ENCODE measurements around the gene C11orf97.
A peak's percentile ranks its signal among the peaks of the same experiment; 100 is the strongest.

Gene C11orf97

DNA sequence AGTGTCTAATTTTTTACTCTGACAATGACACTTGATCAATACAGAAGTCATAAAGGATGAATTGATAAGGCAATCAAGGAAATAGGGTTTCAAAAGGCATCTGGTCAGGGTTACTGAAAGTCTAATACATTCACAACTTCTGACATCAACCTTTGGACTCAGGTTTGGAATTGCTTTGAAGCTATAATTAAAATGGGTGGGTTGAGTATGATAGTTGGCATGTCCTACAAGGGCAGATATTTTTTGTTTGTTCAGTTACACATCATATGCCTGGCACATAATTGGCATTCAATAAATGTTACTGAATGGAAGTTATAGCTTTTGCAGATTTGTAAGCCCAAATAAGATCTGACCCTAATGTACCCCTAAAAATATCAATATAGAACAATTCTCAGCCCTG is 24.1 kb downstream of the C11orf97 start:
- DNase-seq (ENCODE audit: extremely low read depth, low read depth): no peak
- TF ChIP-seq, protein P1, sequence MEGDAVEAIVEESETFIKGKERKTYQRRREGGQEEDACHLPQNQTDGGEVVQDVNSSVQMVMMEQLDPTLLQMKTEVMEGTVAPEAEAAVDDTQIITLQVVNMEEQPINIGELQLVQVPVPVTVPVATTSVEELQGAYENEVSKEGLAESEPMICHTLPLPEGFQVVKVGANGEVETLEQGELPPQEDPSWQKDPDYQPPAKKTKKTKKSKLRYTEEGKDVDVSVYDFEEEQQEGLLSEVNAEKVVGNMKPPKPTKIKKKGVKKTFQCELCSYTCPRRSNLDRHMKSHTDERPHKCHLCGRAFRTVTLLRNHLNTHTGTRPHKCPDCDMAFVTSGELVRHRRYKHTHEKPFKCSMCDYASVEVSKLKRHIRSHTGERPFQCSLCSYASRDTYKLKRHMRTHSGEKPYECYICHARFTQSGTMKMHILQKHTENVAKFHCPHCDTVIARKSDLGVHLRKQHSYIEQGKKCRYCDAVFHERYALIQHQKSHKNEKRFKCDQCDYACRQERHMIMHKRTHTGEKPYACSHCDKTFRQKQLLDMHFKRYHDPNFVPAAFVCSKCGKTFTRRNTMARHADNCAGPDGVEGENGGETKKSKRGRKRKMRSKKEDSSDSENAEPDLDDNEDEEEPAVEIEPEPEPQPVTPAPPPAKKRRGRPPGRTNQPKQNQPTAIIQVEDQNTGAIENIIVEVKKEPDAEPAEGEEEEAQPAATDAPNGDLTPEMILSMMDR (IDR thresholded peaks at IDR 0.05; ENCODE audit: low read depth, low read length): no peak

DNA sequence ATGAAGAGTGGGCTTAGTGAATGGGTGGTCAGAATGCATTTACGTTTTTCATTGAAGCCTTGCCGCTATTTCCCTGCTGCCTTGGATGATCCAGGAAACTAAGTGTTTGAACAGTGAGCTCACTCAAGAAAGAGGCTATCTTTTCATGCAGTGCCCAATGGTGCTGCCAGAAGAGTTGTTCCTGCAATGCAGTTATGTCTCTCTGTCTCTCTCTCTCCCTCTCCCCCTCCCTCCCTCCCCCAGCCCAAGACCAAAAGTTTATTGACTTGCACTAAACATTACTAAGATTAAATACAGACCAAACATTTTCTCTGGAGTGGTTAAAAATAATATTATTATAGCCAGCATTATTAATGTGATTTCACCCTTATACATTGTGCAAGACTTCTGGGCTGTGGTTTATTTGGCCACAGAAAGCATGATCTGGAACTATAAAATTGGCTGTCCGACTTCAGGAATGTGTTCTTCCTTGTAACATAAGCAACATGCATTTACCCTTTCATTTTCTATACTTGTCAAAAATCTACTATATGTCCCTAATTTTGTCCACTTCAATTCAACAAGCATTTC is 24.9 kb downstream of the C11orf97 start:
- DNase-seq (ENCODE audit: extremely low read depth, low read depth): no peak
- TF ChIP-seq, protein P1 (IDR thresholded peaks at IDR 0.05; ENCODE audit: low read depth, low read length): no peak

DNA sequence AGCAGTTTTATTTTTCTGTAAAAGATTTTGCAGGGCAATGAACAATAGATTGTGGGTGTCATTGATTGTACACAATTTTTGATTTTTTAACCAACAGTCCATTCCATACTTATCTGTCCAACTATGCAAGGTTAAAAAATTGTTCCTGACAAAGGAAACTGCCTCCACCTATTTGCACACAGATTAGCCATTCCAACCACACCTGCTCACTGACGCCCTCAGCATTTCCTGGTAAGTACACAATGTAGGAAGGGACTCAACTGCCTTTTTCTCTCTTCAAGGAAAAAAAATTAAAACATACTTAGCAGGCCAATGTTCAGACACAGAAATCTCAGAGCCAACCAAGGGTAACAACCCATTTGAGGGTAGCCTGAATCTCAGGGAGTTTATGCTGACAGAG is 27.2 kb downstream of the C11orf97 start:
- TF ChIP-seq, protein P1 (IDR thresholded peaks at IDR 0.05; ENCODE audit: low read depth, low read length): no peak
- no peak for DNase-seq (ENCODE audit: extremely low read depth, low read depth)

DNA sequence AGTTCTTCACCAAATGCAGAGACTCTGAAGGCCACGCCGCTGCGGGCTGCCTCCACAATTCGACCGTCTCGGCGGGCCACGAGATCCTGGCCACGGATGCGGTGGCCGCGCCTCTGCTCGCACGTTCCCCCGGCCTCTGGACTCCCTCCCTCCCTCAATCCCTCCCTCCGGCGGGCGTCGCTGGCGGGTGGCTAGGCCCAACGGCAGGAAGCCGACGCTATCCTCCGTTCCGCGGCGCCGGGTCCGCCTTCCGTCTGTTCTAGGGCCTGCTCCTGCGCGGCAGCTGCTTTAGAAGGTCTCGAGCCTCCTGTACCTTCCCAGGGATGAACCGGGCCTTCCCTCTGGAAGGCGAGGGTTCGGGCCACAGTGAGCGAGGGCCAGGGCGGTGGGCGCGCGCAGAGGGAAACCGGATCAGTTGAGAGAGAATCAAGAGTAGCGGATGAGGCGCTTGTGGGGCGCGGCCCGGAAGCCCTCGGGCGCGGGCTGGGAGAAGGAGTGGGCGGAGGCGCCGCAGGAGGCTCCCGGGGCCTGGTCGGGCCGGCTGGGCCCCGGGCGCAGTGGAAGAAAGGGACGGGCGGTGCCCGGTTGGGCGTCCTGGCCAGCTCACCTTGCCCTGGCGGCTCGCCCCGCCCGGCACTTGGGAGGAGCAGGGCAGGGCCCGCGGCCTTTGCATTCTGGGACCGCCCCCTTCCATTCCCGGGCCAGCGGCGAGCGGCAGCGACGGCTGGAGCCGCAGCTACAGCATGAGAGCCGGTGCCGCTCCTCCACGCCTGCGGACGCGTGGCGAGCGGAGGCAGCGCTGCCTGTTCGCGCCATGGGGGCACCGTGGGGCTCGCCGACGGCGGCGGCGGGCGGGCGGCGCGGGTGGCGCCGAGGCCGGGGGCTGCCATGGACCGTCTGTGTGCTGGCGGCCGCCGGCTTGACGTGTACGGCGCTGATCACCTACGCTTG is 31.7 kb downstream of the C11orf97 start, which contains the start of gene FUT4:
FUT4 (plus strand) TSS at position 227 of the 951 bp plus-strand sequence; CDS start at position 440, 213 bp downstream.
- DNase-seq (ENCODE audit: extremely low read depth, low read depth): peak; percentile 43
- TF ChIP-seq, protein P1 (IDR thresholded peaks at IDR 0.05; ENCODE audit: low read depth, low read length): no peak

DNA sequence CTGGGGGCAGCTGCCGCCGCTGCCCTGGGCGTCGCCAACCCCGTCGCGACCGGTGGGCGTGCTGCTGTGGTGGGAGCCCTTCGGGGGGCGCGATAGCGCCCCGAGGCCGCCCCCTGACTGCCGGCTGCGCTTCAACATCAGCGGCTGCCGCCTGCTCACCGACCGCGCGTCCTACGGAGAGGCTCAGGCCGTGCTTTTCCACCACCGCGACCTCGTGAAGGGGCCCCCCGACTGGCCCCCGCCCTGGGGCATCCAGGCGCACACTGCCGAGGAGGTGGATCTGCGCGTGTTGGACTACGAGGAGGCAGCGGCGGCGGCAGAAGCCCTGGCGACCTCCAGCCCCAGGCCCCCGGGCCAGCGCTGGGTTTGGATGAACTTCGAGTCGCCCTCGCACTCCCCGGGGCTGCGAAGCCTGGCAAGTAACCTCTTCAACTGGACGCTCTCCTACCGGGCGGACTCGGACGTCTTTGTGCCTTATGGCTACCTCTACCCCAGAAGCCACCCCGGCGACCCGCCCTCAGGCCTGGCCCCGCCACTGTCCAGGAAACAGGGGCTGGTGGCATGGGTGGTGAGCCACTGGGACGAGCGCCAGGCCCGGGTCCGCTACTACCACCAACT is 32.5 kb downstream of the C11orf97 start:
- DNase-seq (ENCODE audit: extremely low read depth, low read depth): no peak
- TF ChIP-seq, protein P1 (IDR thresholded peaks at IDR 0.05; ENCODE audit: low read depth, low read length): no peak

DNA sequence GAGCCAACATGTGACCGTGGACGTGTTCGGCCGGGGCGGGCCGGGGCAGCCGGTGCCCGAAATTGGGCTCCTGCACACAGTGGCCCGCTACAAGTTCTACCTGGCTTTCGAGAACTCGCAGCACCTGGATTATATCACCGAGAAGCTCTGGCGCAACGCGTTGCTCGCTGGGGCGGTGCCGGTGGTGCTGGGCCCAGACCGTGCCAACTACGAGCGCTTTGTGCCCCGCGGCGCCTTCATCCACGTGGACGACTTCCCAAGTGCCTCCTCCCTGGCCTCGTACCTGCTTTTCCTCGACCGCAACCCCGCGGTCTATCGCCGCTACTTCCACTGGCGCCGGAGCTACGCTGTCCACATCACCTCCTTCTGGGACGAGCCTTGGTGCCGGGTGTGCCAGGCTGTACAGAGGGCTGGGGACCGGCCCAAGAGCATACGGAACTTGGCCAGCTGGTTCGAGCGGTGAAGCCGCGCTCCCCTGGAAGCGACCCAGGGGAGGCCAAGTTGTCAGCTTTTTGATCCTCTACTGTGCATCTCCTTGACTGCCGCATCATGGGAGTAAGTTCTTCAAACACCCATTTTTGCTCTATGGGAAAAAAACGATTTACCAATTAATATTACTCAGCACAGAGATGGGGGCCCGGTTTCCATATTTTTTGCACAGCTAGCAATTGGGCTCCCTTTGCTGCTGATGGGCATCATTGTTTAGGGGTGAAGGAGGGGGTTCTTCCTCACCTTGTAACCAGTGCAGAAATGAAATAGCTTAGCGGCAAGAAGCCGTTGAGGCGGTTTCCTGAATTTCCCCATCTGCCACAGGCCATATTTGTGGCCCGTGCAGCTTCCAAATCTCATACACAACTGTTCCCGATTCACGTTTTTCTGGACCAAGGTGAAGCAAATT is 33.3 kb downstream of the C11orf97 start:
- TF ChIP-seq, protein P1 (IDR thresholded peaks at IDR 0.05; ENCODE audit: low read depth, low read length): no peak
- DNase-seq (ENCODE audit: extremely low read depth, low read depth): no peak
